GM10847 (cell line): ENCODE data around the gene ALPP.

Source experiments
- POLR2A ChIP-seq: IDR thresholded peaks from 2 replicates; pipeline ENCODE4 v1.6.1; 2011; ENCODE audit not compliant: insufficient read length; ENCODE audit errors: extremely low read depth

ALPP gene

GRCh38 chr2:232382331-232383225 lies 4.0 kb downstream of the ALPP start:
- no peak for TF ChIP-seq POLR2A

- TF ChIP-seq POLR2A = no peak
Measured at GRCh38 chr2:232384466-232384865, 5.9 kb downstream of the ALPP start.

- no peak for TF ChIP-seq POLR2A
Measured at GRCh38 chr2:232385660-232386489, 7.3 kb downstream of the ALPP start.

- TF ChIP-seq POLR2A = no peak
Measured at GRCh38 chr2:232386490-232386739, 7.9 kb downstream of the ALPP start.

- no peak for TF ChIP-seq POLR2A
Measured at GRCh38 chr2:232386740-232387450, 8.3 kb downstream of the ALPP start.

GRCh38 chr2:232387451-232388171 lies 9.1 kb downstream of the ALPP start:
- TF ChIP-seq POLR2A = no peak

GRCh38 chr2:232388324-232388891 lies 9.9 kb downstream of the ALPP start:
- no peak for TF ChIP-seq POLR2A

GRCh38 chr2:232389327-232389726 lies 10.8 kb downstream of the ALPP start:
- no peak for TF ChIP-seq POLR2A

- no peak for TF ChIP-seq POLR2A
Measured at GRCh38 chr2:232390661-232391060, 12.1 kb downstream of the ALPP start.

GRCh38 chr2:232393556-232393955 lies 15.0 kb downstream of the ALPP start:
- TF ChIP-seq POLR2A = no peak

GRCh38 chr2:232395586-232395985 lies 17.0 kb downstream of the ALPP start:
- TF ChIP-seq POLR2A = no peak

GRCh38 chr2:232396683-232397082 lies 18.1 kb downstream of the ALPP start:
- TF ChIP-seq POLR2A = no peak

GRCh38 chr2:232398293-232399034 lies 19.9 kb downstream of the ALPP start:
- TF ChIP-seq POLR2A = no peak
